NCI-H2029 treated with DMSO at 0.1 percent for 48 hours (cell line): Measurements from ENCODE around the gene UPK1B.
"Not testable (repeated sequence)": the region's sequence is repeated elsewhere in the genome, so short reads cannot be mapped to it uniquely, and the experiment has no call there.

Source experiments
- DNase-seq: peaks from one replicate; lab custom pipeline; 2025; lab: John Stamatoyannopoulos, UW

UPK1B gene

DNA sequence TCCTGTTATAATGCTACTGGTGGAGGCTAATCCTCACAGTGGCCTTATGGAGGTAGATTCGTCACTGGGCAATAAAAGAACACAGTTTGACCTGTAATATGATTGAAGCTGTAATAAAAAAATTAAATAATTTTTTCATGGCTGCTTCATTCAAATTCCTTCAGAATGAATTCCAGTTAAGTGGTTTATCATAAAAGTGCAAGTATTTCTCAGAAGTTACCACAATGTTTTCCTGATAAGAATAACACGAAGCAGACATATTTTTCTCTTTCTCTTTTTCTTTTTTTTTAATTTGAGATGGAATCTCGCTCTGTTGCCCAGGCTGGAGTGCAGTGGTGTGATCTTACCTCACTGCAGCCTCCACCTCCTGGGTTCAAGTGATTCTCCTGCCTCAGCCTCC is 51.7 kb downstream of the UPK1B start:
- DNase-seq: no peak

DNA sequence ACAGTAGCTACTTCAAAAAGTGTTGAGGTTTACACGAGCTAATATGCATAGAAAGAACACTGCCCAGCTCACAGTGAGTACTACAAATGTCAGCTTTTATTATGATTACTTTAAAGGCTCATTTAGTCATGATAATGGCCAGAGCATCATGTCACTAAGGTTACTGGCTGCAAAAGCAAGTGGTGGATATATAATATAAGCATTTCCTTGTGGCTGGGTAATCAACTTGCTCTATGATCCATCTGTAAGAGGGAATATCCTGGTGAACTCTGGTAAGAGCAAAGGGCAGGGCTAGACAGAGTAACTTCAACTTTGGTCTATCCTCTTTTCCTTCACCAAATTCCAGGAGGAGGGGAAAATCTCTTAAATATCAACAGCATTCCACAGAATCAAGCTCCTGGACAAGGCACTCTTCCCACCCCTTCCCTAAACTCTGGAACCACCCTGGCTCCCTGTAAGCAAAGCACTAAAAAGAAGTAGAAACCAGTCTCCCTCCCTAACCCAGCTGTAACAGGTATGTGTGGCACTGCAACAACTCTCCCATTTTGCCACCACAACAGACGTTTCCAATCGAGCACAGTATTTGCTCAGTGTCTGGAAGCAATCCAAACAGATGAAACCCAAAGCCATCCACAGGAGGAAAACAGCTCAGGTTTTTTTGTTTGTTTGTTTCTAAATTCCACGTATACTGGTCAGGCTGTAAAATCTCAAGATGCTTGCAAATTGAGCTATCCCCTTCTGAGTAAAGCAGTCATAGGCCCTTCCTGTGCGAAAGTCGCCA is 53.9 kb downstream of the UPK1B start:
- DNase-seq: peak; percentile 70

DNA sequence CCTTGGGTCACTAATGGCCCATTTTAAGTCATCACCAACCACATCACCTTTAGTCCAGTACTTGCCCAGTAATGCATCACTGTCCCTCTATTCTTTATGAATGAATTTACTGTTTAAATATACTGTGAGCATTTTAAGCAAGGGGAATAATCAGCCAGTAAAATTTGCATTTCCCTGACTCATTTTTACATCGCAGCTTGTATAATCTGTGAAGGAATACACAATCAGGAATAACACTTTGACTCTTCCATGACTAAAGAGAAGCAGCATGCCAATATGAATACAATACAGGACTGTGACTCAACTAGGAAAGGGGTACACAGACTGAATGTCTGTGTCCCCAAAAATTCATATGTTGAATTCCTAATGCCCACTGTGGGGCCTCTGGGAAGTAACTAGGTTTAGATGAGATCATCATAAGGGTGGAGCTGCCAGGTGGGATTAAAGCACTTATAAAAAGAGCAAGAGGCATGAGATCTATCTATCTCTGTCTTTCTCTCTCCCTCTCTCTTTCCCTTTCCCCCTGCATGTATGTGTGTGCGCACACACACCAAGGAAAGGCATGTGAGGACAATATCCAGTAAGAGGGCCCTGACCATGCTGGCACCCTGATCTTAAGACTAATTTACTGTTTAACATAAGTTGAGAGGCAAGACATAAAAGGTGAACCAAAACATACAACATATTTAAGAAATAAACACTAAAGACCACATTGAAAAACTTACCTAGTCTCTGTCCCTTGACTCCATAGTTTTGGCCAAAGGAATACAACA is 55.2 kb downstream of the UPK1B start:
- DNase-seq: no peak

DNA sequence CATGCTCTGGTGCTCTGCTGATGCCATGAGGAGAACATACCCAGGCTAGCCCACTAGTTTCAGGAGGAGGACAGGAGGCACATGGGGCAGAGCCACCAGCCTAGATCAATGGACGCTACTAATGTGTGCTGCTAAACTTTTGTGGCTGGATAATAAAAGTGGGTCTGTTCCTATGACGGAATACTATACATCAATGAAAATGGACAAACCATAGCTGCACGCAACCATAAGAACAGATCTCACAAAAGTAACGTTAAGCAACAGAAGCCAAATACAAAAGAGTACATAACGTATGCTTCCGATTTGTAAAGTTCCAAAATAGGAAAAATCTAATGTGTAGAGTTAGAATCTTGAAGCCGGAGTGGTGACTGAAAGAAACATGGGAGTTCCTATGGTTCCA is 55.8 kb downstream of the UPK1B start:
- no peak for DNase-seq

DNA sequence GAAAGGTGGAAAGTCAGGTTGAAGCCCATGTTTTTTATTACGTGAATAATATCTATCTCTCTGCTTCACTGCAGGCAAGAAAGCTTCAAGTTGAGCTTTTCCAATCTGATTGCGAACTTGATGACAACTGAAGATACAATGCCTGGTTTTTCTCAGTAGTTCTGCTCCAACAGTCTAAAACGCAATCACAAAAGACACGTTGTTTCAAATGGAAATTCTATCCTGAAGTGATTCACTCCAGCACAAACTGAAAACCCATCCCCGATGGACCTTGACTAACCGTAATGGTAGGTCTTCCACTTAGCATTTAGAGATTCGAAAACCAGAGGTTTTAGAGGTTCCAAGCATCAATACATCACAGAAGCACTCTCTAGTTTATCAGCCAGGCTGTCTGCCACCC is 56.7 kb downstream of the UPK1B start:
- DNase-seq: no peak

DNA sequence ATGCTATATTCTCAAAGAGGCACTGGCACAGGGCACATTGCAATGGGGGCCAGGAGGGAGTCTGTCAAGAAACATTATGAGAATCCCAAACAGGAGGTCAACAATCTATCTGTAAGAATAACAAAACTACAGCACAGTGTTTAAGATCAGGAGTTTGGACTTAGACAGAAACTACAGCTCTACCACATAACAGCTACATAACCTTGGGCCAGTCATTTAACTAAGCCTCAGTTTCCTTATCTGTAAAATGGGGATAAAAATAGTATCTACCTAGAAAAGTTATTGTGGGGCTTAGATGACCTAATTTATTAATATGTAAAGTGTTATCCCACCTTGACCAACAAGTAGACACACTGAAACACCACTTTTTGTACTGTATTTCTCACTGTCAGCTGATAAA is 57.3 kb downstream of the UPK1B start:
- DNase-seq: no peak

DNA sequence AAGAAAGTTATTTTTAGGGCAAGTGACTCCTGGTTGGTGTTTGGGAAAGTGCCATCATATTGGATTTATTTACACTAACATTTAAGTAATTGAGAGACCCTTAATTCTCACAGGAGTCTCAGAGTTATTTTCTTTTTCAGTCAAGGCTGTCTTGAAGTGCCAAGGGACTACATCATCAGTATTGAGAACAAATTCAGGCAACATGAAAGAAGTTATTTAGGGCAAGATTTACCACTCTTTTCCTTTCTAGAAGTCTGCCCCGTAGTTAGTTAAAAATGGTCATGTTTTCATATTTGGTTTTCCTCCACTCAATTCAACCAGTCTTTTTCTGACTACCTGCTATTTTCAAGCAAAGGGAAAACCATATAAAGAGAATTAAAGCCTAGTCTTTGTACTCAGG is 61.2 kb downstream of the UPK1B start:
- no peak for DNase-seq

DNA sequence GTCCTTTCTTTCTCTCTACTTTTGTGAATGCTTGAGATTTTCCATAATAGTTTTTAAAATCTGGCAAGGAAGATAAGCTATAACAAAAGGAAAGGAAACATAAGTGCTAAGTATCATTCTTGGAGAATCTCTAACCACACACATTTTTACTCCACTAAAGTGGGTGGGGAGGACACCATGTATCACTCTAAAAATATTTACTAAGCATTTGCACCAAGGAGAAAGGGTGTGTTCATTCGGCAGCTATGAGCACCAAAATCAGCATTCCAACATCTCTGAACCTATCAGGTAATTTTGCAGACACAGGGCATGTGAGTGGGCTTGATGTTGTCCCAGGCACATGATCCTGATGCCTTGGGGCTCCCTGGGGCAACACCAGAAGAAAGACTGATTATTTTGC is 61.8 kb downstream of the UPK1B start:
- DNase-seq: no peak

DNA sequence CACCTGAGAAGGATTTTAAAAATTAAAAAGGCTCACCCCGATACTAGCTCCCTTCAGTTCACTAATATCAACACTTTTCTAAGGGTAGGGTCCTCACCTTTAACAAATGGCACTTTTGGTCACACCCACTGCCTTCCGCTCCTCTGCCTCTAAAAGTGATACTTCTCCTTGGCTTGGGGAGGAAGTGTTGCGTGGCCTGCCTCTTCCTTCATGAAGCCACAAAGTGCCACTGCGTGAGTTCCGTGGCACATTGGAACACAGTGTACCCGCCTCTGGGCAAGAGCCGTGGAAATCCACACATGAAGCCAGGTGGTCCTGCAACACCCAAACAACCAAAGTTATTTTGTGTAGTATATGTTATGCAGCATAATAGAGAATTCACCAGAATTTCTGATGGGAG is 63.4 kb downstream of the UPK1B start:
- no peak for DNase-seq

DNA sequence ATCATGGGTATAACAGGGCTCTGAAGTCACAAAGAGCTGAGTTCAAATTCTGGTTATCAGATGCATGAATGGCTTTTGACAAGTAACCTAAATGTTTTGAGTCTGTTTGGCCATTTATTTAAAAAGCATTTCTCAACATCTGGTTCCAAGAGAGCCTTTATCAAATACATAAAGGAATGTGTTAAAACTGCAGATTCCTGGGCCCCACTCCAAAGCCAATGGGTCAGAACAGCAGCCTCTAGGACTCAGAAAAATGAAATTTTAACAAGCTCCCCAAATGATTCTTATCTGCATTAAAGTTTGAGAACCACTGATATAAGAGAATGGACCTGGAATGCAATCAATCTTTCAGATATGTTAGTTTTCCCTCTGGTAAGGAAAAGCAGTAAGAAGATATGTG is 63.9 kb downstream of the UPK1B start:
- DNase-seq: no peak

DNA sequence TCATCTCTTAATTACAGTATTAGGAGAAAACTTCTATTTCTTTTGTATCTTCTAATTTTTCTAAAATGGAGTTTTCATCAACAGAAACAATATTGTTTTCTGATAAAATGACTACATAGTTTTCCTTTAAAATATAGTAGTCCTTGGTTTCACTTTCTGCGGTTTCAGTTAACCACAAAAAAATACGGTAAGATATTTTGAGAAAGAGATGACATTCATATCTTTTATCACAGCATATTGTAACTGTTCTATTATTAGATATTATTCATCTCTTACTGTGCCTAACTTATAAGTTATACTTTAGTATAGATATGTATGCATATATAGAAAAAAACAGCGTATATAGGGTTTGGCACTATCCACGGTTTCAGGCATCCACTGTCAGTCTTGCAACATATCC is 65.0 kb downstream of the UPK1B start:
- DNase-seq: no peak

DNA sequence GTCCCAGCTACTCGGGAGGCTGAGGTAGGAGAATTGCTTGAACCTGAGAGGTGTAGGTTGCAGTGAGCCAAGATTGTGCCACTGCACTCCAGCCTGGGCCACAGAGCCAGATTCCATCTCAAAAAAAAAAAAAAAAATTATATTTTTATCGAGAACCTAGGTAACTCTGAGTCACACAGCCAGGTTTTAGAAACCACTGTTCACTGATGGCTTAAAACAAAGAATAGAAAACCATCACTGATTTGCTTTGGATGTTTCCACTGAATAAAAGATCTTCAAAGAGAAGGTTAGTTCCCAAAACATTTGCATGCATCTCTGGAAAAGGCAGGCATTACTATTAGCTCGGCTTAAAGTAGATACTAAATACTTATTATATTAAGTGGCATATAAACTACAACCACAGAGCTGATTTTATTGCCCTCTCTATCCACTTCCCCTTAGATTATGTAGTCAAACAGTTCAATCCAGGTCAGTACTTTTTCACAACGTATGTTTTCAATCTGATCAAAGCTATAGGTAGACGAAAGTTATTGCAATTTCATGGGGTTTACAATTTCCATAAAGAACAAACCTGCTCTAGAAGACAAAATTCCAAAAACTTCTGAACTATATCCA is 65.9 kb downstream of the UPK1B start:
- DNase-seq: no peak

DNA sequence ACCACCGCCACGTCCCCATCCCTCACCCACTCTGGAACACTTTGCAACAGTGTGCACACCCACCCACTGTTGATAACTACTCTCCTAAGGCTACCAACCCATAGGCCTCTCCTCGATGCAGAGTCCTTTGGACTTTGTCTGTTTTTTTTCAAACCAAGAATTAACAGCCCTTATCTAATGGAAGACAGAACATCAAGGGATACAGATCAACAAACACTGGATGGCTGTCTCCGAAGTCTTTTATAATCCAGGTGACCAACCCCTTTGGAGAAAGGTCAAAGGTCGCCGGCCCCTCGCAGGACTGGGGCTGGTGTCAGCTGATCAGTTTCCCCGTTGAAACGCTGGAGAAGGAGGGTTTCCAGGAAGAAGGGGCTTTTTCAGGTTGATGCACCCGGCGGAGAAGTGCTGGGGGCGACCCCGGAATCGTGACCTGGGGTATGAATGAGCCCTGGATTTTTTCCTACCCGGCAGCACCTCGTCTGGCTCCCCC is 66.7 kb downstream of the UPK1B start:
- no peak for DNase-seq

DNA sequence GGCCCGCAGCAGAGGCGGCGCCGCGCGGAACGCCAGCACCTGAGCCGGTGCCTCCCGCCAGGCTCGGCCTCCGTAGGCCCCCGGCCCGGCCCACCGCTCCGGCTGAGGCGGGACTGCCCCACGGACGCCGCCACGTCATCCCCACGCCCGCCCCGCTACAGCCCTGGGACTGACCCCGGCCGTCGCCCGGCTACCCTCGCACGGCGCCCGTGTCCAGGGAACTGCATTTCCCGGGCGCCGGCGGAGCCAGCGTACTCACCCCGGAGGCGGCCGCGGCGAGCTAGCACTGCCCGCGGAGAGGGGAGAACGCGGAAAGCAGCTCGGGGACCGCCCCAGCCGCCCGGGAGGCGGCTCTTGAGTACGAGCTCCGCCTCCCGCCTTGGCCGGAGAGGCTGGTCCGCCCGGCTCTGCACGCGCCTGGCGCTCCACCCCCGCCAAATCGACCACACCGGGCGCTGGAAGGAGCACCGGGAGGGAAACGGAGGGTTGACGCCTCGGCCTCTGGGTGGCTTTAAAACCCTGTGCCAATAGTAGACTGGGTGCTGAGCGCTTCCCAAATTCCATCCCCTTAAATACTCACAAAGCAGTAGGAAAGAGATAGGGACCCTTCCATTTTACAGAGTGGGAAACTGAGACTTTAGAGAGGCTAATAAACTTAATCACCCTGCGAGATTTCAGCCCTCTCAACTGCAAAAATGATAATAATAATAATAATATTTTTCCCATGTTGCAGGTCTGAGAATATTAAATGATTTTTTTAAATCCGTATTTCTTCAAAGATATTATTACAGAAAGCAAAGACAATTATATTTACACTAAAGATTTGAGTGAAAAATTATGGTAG is 67.4 kb downstream of the UPK1B start, which contains the start of gene B4GALT4:
B4GALT4 (minus strand) TSS at position 288 of the 844 bp plus-strand sequence. CDS start 10,779 bp downstream, outside the sequence.
- DNase-seq: peak; percentile 51

DNA sequence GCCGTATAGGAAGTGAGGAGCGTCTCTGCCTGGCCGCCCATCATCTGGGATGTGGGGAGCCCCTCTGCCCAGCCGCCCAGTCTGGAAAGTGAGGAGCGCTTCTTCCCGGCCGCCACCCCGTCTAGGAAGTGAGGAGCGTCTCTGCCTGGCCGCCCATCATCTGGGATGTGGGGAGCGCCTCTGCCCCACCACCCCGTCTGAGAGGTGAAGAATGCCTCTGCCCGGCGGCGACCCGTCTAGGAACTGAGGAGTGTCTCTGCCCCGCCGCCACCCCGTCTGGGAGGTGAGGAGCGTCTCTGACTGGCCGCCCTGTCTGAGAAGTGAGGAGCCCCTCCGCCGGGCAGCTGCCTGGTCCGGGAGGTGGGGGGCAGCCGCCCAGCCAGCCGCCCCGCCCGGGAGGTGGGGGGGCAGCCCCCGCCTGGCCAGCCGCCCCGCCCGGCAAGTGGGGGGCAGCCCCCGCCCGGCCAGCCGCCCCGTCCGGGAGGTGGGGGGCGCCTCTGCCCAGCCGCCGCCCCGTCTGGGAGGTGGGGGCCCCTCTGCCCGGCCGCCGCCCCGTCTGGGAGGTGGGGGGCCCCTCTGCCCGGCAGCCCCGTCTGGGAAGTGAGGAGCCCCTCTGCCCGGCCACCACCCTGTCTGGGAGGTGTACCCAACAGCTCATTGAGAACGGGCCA is 69.1 kb downstream of the UPK1B start:
- DNase-seq: not testable (repeated sequence)

DNA sequence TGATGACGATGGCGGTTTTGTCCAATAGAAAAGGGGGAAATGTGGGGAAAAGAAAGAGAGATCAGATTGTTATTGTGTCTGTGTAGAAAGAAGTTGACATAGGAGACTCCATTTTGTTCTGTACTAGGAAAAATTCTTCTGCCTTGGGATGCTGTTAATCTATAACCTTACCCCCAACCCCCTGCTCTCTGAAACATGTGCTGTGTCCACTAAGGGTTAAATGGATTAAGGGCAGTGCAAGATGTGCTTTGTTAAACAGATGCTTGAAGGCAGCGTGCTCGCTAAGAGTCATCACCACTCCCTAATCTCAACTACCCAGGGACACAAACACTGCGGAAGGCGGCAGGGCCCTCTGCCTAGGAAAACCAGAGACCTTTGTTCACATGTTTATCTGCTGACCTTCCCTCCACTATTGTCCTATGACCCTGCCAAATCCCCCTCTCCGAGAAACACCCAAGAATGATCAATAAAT is 69.7 kb downstream of the UPK1B start:
- DNase-seq: not testable (repeated sequence)

DNA sequence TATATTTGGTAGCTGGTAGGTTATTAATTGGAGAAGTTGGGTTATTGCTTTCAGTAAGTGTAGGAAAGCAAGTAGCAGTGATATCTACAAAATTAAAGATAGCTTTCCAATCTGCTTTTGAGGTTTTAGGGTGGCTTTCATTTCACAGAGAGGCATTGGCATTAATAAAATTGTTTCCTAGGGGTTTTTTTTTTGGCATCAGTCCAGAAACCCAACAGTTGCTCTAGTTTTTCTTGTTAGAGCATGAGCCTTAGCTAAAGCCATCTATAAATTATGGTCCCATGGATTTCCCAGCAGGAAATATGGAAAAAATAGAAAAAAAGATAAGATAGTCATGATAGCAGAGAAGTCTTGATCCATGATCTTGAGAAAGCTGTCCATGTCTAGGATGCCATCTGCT is 70.3 kb downstream of the UPK1B start:
- no peak for DNase-seq

DNA sequence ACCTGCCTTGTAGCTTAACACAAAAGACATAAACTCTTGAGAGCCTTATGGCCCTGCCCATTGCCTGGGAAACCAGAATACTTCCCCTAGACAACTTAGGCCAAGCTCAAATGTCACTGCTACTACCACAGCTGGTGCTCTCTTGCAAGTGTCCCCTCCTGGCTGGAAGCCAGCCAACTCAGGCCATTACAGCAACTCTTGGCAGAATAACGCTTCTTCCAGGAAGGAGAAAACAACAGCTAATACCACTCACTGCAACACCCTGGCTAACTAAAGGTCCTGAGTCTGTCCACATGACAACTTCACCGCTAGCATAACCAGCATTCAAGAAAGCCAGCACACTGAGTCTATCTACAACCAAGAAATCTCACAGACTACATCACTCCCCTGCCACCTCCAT is 72.4 kb downstream of the UPK1B start:
- peak; percentile 76 for DNase-seq
